ENCODE measurements around the gene ZNF592. TPM values are rescaled to one million over a fixed set of nuclear protein-coding genes. Genes with fewer than 3 reads are reported as not detected.

The ZNF592 gene
- total and polyA plus RNA-seq, 2 of the 13 experiments (the other 11 are each of a cell fraction or from before 2014, with no cell fraction given): 8.2 to 9.8 TPM

- TF ChIP-seq ZNF646 (CRISPR knock-in tag; IDR thresholded peaks at IDR 0.05) (0 out of 2 replicates have a peak, but pooled peaks have one; percentile 18), HIVEP1 (CRISPR knock-in tag; IDR thresholded peaks at IDR 0.05) (no peak), ZNF777 (CRISPR knock-in tag; IDR thresholded peaks at IDR 0.05) (no peak), MED8 (CRISPR knock-in tag; IDR thresholded peaks at IDR 0.05; ENCODE audit: insufficient replicate concordance) (no peak), MED1 (CRISPR knock-in tag; IDR thresholded peaks at IDR 0.05) (no peak), SRF (IDR thresholded peaks at IDR 0.05; ENCODE audit: low read depth, low read length) (no peak), ZEB1 (IDR thresholded peaks at IDR 0.05; ENCODE audit: insufficient replicate concordance, low read depth) (no peak), GLI4 (CRISPR knock-in tag; IDR thresholded peaks at IDR 0.05; ENCODE audit: borderline replicate concordance) (no peak; the same call in 1 of the 2 replicates), ZNF746 (CRISPR knock-in tag; IDR thresholded peaks at IDR 0.05) (0 out of 2 replicates have a peak, but pooled peaks have one; percentile 55), ZNF280B (CRISPR knock-in tag; IDR thresholded peaks at IDR 0.05; ENCODE audit: borderline replicate concordance) (0 out of 2 replicates have a peak, but pooled peaks have one; percentile 3), SMARCC2 (IDR thresholded peaks at IDR 0.05) (no peak), RFX5 (IDR thresholded peaks at IDR 0.05; ENCODE audit: low read depth, low read length) (no peak), ZNF205 (CRISPR knock-in tag; IDR thresholded peaks at IDR 0.05) (no peak), ZNF432 (CRISPR knock-in tag; IDR thresholded peaks at IDR 0.05; ENCODE audit: borderline replicate concordance) (no peak), ZNF770 (CRISPR knock-in tag; IDR thresholded peaks at IDR 0.05) (0 out of 2 replicates have a peak, but pooled peaks have one; percentile 43), TOPORS (CRISPR knock-in tag; IDR thresholded peaks at IDR 0.05) (no peak), LRRFIP1 (CRISPR knock-in tag; conservative IDR thresholded peaks at IDR 0.05) (no peak)
These were observed 32.9 kb upstream of the ZNF592 start (continued) for GRCh38 chr15:84715441-84716035.
